Measurements from ENCODE around the gene NEK10.

GRCh38 chr3:27290760-27291159 lies 78.4 kb downstream of the NEK10 start:
- TF ChIP-seq CTCF (IDR thresholded peaks at IDR 0.05) (no peak), POLR2AphosphoS5 (IDR thresholded peaks at IDR 0.05; ENCODE audit: insufficient read depth in 1 of 2, low read depth in 1 of 2) (no peak), POLR2A (IDR thresholded peaks at IDR 0.05) (no peak)
